ENCODE measurements around the gene HRH3. TPM values are rescaled to one million over a fixed set of nuclear protein-coding genes. Genes with fewer than 3 reads are reported as not detected.

The HRH3 gene
- total RNA-seq, 1 experiment from 2014 or later, result 1.8 TPM

- no peaks in the 10 kb centered on the region for H3K79me2 ChIP-seq (ENCODE audit: insufficient read depth, low read length)
- DNase-seq, result no peak
- no peak overlapping the region for H2AFZ ChIP-seq (ENCODE audit: low read length)
- TF ChIP-seq, protein P1, sequence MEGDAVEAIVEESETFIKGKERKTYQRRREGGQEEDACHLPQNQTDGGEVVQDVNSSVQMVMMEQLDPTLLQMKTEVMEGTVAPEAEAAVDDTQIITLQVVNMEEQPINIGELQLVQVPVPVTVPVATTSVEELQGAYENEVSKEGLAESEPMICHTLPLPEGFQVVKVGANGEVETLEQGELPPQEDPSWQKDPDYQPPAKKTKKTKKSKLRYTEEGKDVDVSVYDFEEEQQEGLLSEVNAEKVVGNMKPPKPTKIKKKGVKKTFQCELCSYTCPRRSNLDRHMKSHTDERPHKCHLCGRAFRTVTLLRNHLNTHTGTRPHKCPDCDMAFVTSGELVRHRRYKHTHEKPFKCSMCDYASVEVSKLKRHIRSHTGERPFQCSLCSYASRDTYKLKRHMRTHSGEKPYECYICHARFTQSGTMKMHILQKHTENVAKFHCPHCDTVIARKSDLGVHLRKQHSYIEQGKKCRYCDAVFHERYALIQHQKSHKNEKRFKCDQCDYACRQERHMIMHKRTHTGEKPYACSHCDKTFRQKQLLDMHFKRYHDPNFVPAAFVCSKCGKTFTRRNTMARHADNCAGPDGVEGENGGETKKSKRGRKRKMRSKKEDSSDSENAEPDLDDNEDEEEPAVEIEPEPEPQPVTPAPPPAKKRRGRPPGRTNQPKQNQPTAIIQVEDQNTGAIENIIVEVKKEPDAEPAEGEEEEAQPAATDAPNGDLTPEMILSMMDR (conservative IDR thresholded peaks at IDR 0.05), result no peak
- Mint-ChIP-seq H3K9me3 (peaks cover 0 to 3% of the 10 kb centered on the region in 2 experiments; a peak in 2 of 5 replicates), H3K36me3 (ENCODE audit: insufficient read depth in 1 of 3, low read depth in 3 of 3) (no peaks in the 10 kb centered on the region), H3K4me3 (no peak overlapping the region), H3K4me1 (peaks cover 3 to 9% of the 10 kb centered on the region in 2 experiments; a peak in 3 of 4 replicates), H3K27ac (no peak overlapping the region), H3K27me3 (ENCODE audit: low read depth) (peaks cover 12% of the 10 kb centered on the region)
- H4K8ac ChIP-seq (replicated peaks; ENCODE audit: insufficient read length, low read depth, low read length), result no peak overlapping the region
- no peak overlapping the region for H3K4ac ChIP-seq (ENCODE audit: low read depth, low read length)
- no peak overlapping the region for H3K27ac ChIP-seq (ENCODE audit: insufficient read length, low read depth, low read length)
- no CpG with 5 or more reads among the region's 7 CpGs for WGBS (ENCODE audit: extremely low coverage, insufficient read length, low lambda C conversion rate)
- H3K4me2 ChIP-seq (ENCODE audit: insufficient read depth, insufficient read length, low read length), result no peak overlapping the region
- no peak overlapping the region for H4K91ac ChIP-seq (ENCODE audit: insufficient read length, low read depth, low read length)
- no peak overlapping the region for H2AK5ac ChIP-seq (ENCODE audit: insufficient read length, low read length)
- no peak overlapping the region for H3K9ac ChIP-seq (ENCODE audit: extremely low read depth, insufficient read length, low read length)
- no peaks in the 10 kb centered on the region for H3K9me3 ChIP-seq (ENCODE audit: control insufficient read depth, low read depth, low read length)
- no peak overlapping the region for H2BK5ac ChIP-seq (ENCODE audit: insufficient read length, low read length)
- no peak overlapping the region for H3K23ac ChIP-seq (ENCODE audit: insufficient read length, low read depth, low read length)
- no peak overlapping the region for H2BK120ac ChIP-seq (ENCODE audit: low read depth, low read length, poor library complexity, severe bottlenecking)
- H3K18ac ChIP-seq (ENCODE audit: insufficient read length, low read depth, low read length), result no peak overlapping the region
- no peak overlapping the region for H2BK15ac ChIP-seq (ENCODE audit: low read depth, low read length)
- H3K27me3 ChIP-seq (ENCODE audit: insufficient read depth, low read length), result no peaks in the 10 kb centered on the region
- H4K5ac ChIP-seq (ENCODE audit: insufficient read length, low read depth, low read length), result no peak overlapping the region
- H3K23me2 ChIP-seq (ENCODE audit: insufficient read length, low read depth, low read length, poor library complexity, severe bottlenecking), result no peaks in the 10 kb centered on the region
- no peak overlapping the region for H3T11ph ChIP-seq (ENCODE audit: low read length)
- H3K14ac ChIP-seq (ENCODE audit: insufficient read depth, low read length), result no peak overlapping the region
- H3K79me1 ChIP-seq (ENCODE audit: insufficient read depth, low read depth, low read length, poor library complexity, severe bottlenecking), result no peaks in the 10 kb centered on the region
- H3K4me1 ChIP-seq (ENCODE audit: insufficient read depth, low read length), result no peaks in the 10 kb centered on the region; the same call in 1 of the 2 replicates
- H3K56ac ChIP-seq (ENCODE audit: insufficient read length, low read depth, low read length), result no peak overlapping the region
- H2BK20ac ChIP-seq (ENCODE audit: low read depth, low read length, poor library complexity, severe bottlenecking), result no peak overlapping the region
- no peaks in the 10 kb centered on the region for H4K20me1 ChIP-seq (ENCODE audit: control insufficient read depth, insufficient read depth, insufficient read length)
- no peak overlapping the region for H2BK12ac ChIP-seq (ENCODE audit: insufficient read length, low read depth, low read length)
Observed at GRCh38 chr20:62232194-62232593, 12.1 kb upstream of the HRH3 start.
